Spleen (tissue), 7 donors: ENCODE measurements around the gene EGFLAM.

Experiments
- POLR2A ChIP-seq, 3 donors: fragments of 450-650 bp; IDR thresholded peaks; one replicate each; pipeline ENCODE4 v1.5.1; 2017; ENCODE audit warnings: antibody characterized with exemption in 3 of 3, mild to moderate bottlenecking in 1 of 3
- TF ChIP-seq, protein P1 (sequence below), 11 experiments: fragments of 200-600 bp in 7 of 11; fragments of 450-650 bp in 4 of 11; sonication (generic) in 4 of 11; IDR thresholded peaks in 8 of 11; conservative IDR thresholded peaks in 3 of 11; 1 replicate in 7 of 11; 2 replicates in 4 of 11; pipeline versions ENCODE4 v1.4.0 to v1.8.0; 2016 to 2021; ENCODE audit warnings: antibody characterized with exemption in 11 of 11, inconsistent platforms in 4 of 11, mild to moderate bottlenecking in 1 of 11
- donor health status: DM: no; HTN: no; CAD: no; lungs with moderate emphysema.
- donor health status: DM: no; HTN: no; CAD: no.
- donor health status: DM: no; HTN: no; CAD: no.

DNA sequence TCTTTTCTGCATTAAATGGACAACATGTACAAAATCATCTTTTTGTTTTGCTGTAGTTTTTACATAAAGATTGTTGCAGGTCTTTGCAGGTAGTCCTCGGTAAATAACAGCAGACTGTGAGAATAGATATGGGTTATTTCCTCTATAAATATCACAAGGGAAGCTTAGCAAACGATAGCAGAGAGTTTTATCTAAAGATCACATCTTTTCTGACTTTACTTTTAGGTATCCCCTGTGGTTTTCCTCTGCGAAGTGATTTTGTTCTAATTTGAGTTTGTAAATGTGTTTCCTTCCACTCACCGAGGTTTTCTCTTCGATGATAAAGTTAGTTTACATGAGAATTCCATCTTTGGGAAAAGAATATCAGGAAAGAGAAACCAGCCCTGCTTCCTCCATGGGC is 109.6 kb downstream of the EGFLAM start:
- TF ChIP-seq, protein P1, sequence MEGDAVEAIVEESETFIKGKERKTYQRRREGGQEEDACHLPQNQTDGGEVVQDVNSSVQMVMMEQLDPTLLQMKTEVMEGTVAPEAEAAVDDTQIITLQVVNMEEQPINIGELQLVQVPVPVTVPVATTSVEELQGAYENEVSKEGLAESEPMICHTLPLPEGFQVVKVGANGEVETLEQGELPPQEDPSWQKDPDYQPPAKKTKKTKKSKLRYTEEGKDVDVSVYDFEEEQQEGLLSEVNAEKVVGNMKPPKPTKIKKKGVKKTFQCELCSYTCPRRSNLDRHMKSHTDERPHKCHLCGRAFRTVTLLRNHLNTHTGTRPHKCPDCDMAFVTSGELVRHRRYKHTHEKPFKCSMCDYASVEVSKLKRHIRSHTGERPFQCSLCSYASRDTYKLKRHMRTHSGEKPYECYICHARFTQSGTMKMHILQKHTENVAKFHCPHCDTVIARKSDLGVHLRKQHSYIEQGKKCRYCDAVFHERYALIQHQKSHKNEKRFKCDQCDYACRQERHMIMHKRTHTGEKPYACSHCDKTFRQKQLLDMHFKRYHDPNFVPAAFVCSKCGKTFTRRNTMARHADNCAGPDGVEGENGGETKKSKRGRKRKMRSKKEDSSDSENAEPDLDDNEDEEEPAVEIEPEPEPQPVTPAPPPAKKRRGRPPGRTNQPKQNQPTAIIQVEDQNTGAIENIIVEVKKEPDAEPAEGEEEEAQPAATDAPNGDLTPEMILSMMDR (IDR thresholded peaks at IDR 0.05 in 8 of 11, conservative IDR thresholded peaks at IDR 0.05 in 3 of 11), result no peak
- TF ChIP-seq POLR2A (IDR thresholded peaks at IDR 0.05), result no peak
